HepG2 (cell line): ENCODE data around the gene MRPL50. TPM values are rescaled to one million over a fixed set of nuclear protein-coding genes. Genes with fewer than 3 reads are reported as not detected.

Source experiments
- BRD4 ChIP-seq: sonication (generic); formaldehyde crosslinking; IDR thresholded peaks from 2 replicates; pipeline ENCODE4 v1.4.0; 2020; ENCODE audit warnings: missing genetic modification reagents
- FIP1L1 ChIP-seq: fragments of 200-400 bp; formaldehyde crosslinking; IDR thresholded peaks from 2 replicates; pipeline ENCODE4 v1.6.1; 2018; ENCODE audit warnings: low read depth, mild to moderate bottlenecking, low read length, moderate library complexity, borderline replicate concordance; ENCODE audit not compliant: insufficient read depth
- HMG20A ChIP-seq: IDR thresholded peaks from 2 replicates; pipeline ENCODE4 v1.6.1; 2016; ENCODE audit warnings: borderline replicate concordance
- KDM2A ChIP-seq: sonication (generic); formaldehyde crosslinking; IDR thresholded peaks from 2 replicates; pipeline ENCODE4 v1.4.0; 2020; ENCODE audit warnings: low read depth, missing genetic modification reagents, borderline replicate concordance
- KDM5B ChIP-seq: sonication (generic); formaldehyde crosslinking; IDR thresholded peaks from 2 replicates; pipeline ENCODE4 v1.4.0; 2020; ENCODE audit warnings: missing genetic modification reagents, mild to moderate bottlenecking, borderline replicate concordance
- KLF16 ChIP-seq, 2 experiments: sonication (generic) in 1 of 2; formaldehyde crosslinking in 1 of 2; IDR thresholded peaks; 2 replicates each; pipeline versions ENCODE4 v1.6.1 to v1.8.0; 2016 to 2023; ENCODE audit warnings: missing genetic modification reagents in 2 of 2, missing compliant biosample characterization in 1 of 2
- MTF1 ChIP-seq: sonication (generic); formaldehyde crosslinking; IDR thresholded peaks from 2 replicates; pipeline ENCODE4 v1.5.0; 2020; ENCODE audit warnings: missing genetic modification reagents
- NFRKB ChIP-seq: fragments of 450-650 bp; IDR thresholded peaks from 2 replicates; pipeline ENCODE4 v1.6.1; 2017
- NR1H2 ChIP-seq: sonication (generic); formaldehyde crosslinking; IDR thresholded peaks from 2 replicates; pipeline ENCODE4 v1.8.1; 2022; ENCODE audit warnings: low read depth, missing genetic modification reagents, borderline replicate concordance
- PAWR ChIP-seq: sonication (generic); formaldehyde crosslinking; IDR thresholded peaks from 2 replicates; pipeline ENCODE4 v1.4.0; 2020; ENCODE audit warnings: missing genetic modification reagents, mild to moderate bottlenecking, borderline replicate concordance
- REPIN1 ChIP-seq: sonication (generic); formaldehyde crosslinking; IDR thresholded peaks from 2 replicates; pipeline ENCODE4 v1.8.0; 2022; ENCODE audit warnings: missing genetic modification reagents, low read depth, mild to moderate bottlenecking, borderline replicate concordance
- REXO4 ChIP-seq: sonication (generic); formaldehyde crosslinking; IDR thresholded peaks from 2 replicates; pipeline ENCODE4 v1.8.0; 2022; ENCODE audit warnings: missing genetic modification reagents, mild to moderate bottlenecking, borderline replicate concordance
- SALL1 ChIP-seq: sonication (generic); formaldehyde crosslinking; IDR thresholded peaks from 2 replicates; pipeline ENCODE4 v1.8.0; 2022; ENCODE audit warnings: mild to moderate bottlenecking, missing genetic modification reagents
- ZBTB8A ChIP-seq: sonication (generic); formaldehyde crosslinking; IDR thresholded peaks from 2 replicates; pipeline ENCODE4 v1.4.0; 2020; ENCODE audit warnings: mild to moderate bottlenecking, low read depth, missing genetic modification reagents, borderline replicate concordance
- ZNF124 ChIP-seq: sonication (generic); formaldehyde crosslinking; IDR thresholded peaks from 2 replicates; pipeline ENCODE4 v1.4.0; 2020; ENCODE audit warnings: missing genetic modification reagents
- ZNF253 ChIP-seq: sonication (generic); formaldehyde crosslinking; IDR thresholded peaks from 2 replicates; pipeline ENCODE4 v1.8.0; 2022; ENCODE audit warnings: mild to moderate bottlenecking, missing genetic modification reagents, borderline replicate concordance
- ZNF263 ChIP-seq: sonication (generic); formaldehyde crosslinking; IDR thresholded peaks from 2 replicates; pipeline ENCODE4 v1.4.0; 2020; ENCODE audit warnings: missing genetic modification reagents
- ZNF614 ChIP-seq: IDR thresholded peaks from 2 replicates; pipeline ENCODE4 v1.6.1; 2018; ENCODE audit warnings: missing biosample characterization, missing genetic modification reagents, inconsistent platforms, borderline replicate concordance
- ZNF670 ChIP-seq: sonication (generic); formaldehyde crosslinking; IDR thresholded peaks from 2 replicates; pipeline ENCODE4 v1.8.0; 2022; ENCODE audit warnings: mild to moderate bottlenecking, missing genetic modification reagents, borderline replicate concordance
- polyA plus RNA-seq, 8 experiments: library from polyadenylated mRNA; depleted of rRNA in 3 of 8; stranded (reverse) in 7 of 8; unstranded in 1 of 8; fragments of >200 nt; fragmentation: Illumina TruSeq in 4 of 8; extraction: Trizol in 4 of 8; gene quantifications; 2 replicates each; pipeline versions ENCODE4 v1.2.1 to v1.2.3, GENCODE V29; 2011 to 2016; ENCODE audit warnings: low read depth in 4 of 8, missing spikeins in 1 of 8, mixed read lengths in 1 of 8; ENCODE audit not compliant: insufficient read depth in 1 of 8
- total RNA-seq, 5 experiments: library from RNA; depleted of rRNA; stranded (reverse); fragments of >200 nt; fragmentation: Illumina TruSeq; extraction: Trizol; gene quantifications; 2 replicates each; pipeline ENCODE4 v1.2.3, GENCODE V29; 2016; ENCODE audit warnings: low read depth in 1 of 5
- TF ChIP-seq, protein P1 (sequence below): sonication (generic); formaldehyde crosslinking; IDR thresholded peaks from 2 replicates; pipeline ENCODE4 v1.4.0; 2020; ENCODE audit warnings: missing genetic modification reagents
- TF ChIP-seq, protein P2 (sequence below): sonication (generic); formaldehyde crosslinking; IDR thresholded peaks from 2 replicates; pipeline ENCODE4 v1.4.0; 2020; ENCODE audit warnings: missing genetic modification reagents
- TF ChIP-seq, protein P3 (sequence below): IDR thresholded peaks from 2 replicates; pipeline ENCODE4 v1.6.1; 2012; ENCODE audit warnings: inconsistent platforms

MRPL50 gene
- total and polyA plus RNA-seq, 2 of the 13 experiments (the other 11 are each of a cell fraction or from before 2014, with no cell fraction given) = 37.1 to 70.0 TPM

DNA sequence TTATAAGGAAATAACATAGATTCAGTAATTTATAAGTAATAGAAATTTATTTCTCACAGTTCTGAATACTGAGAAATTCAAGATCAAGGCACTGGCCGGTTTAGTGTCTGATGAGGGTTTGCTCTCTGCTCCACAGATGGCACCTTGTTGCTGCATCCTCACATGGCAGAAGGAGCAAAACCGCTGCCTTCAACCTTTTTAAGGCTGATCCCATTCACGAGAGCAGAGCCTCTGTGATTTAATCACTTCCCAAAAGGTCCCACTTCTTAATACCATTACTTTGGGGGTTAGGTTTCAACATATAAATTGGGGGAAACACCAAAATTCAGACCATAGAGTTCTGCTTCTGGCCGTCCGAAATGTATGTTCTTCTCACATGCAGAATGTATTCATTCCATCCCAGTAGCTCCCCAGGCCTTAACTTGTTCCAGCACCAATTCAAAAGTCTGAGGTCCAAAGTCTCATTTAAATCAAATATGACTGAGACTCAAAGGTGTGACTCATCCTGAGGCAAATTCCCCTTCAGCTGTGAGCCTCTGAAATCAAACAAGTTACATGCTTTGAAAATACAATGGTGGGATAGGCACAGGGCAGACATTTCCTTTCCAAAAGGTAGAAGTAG lies 44.2 kb downstream of the MRPL50 start (continued):
- TF ChIP-seq, protein P1, sequence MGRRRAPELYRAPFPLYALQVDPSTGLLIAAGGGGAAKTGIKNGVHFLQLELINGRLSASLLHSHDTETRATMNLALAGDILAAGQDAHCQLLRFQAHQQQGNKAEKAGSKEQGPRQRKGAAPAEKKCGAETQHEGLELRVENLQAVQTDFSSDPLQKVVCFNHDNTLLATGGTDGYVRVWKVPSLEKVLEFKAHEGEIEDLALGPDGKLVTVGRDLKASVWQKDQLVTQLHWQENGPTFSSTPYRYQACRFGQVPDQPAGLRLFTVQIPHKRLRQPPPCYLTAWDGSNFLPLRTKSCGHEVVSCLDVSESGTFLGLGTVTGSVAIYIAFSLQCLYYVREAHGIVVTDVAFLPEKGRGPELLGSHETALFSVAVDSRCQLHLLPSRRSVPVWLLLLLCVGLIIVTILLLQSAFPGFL = no peak
- no peak for TF ChIP-seq REXO4
- no peak for TF ChIP-seq NR1H2
- TF ChIP-seq, protein P2, sequence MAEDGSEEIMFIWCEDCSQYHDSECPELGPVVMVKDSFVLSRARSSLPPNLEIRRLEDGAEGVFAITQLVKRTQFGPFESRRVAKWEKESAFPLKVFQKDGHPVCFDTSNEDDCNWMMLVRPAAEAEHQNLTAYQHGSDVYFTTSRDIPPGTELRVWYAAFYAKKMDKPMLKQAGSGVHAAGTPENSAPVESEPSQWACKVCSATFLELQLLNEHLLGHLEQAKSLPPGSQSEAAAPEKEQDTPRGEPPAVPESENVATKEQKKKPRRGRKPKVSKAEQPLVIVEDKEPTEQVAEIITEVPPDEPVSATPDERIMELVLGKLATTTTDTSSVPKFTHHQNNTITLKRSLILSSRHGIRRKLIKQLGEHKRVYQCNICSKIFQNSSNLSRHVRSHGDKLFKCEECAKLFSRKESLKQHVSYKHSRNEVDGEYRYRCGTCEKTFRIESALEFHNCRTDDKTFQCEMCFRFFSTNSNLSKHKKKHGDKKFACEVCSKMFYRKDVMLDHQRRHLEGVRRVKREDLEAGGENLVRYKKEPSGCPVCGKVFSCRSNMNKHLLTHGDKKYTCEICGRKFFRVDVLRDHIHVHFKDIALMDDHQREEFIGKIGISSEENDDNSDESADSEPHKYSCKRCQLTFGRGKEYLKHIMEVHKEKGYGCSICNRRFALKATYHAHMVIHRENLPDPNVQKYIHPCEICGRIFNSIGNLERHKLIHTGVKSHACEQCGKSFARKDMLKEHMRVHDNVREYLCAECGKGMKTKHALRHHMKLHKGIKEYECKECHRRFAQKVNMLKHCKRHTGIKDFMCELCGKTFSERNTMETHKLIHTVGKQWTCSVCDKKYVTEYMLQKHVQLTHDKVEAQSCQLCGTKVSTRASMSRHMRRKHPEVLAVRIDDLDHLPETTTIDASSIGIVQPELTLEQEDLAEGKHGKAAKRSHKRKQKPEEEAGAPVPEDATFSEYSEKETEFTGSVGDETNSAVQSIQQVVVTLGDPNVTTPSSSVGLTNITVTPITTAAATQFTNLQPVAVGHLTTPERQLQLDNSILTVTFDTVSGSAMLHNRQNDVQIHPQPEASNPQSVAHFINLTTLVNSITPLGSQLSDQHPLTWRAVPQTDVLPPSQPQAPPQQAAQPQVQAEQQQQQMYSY (CRISPR knock-in tag) = 0 out of 2 replicates have a peak, but pooled peaks have one; percentile 48
- TF ChIP-seq REPIN1 (CRISPR knock-in tag) = no peak
- TF ChIP-seq ZNF670 (CRISPR knock-in tag) = peak; percentile 52
- no peak; the same call in 1 of the 2 replicates for TF ChIP-seq BRD4 (CRISPR knock-in tag)
- no peak for TF ChIP-seq PAWR (CRISPR knock-in tag)
- peak; percentile 87; the same call in 1 of the 2 replicates for TF ChIP-seq SALL1 (CRISPR knock-in tag)
- TF ChIP-seq KDM5B = no peak
- TF ChIP-seq NFRKB = no peak
- peak; percentile 87 for TF ChIP-seq HMG20A (CRISPR knock-in tag)
- TF ChIP-seq ZNF253 = no peak
- peak; percentile 66; the same call in 1 of the 2 replicates for TF ChIP-seq FIP1L1
- TF ChIP-seq, protein P3, sequence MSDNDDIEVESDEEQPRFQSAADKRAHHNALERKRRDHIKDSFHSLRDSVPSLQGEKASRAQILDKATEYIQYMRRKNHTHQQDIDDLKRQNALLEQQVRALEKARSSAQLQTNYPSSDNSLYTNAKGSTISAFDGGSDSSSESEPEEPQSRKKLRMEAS = no peak
- no peak; the same call in 1 of the 2 replicates for TF ChIP-seq ZNF124 (CRISPR knock-in tag)
- TF ChIP-seq ZBTB8A (CRISPR knock-in tag) = no peak
- no peak for TF ChIP-seq MTF1
- TF ChIP-seq ZNF614 (CRISPR knock-in tag) = peak; percentile 82; the same call in 1 of the 2 replicates
- TF ChIP-seq KDM2A (CRISPR knock-in tag) = no peak
- TF ChIP-seq KLF16 (CRISPR knock-in tag; IDR thresholded peaks at IDR 0.05) = peak in 1 of 2 experiments; percentile 78; a peak in 1 of 4 replicates
- no peak for TF ChIP-seq ZNF263 (CRISPR knock-in tag)
